B cell (primary cell): ENCODE measurements around the gene MAF. TPM values are rescaled to one million over a fixed set of nuclear protein-coding genes. Genes with fewer than 3 reads are reported as not detected.

ENCODE experiments used
- ATAC-seq: fragments of 200-7000 bp; cut with Tn5 transposase; one replicate; pipeline ENCODE4 v1.10.0; 2021; ENCODE audit warnings: low read depth, mild to moderate bottlenecking, moderate number of reproducible peaks, moderate library complexity
- CTCF ChIA-PET: fragments of 350-600 bp; sonication (Branson Sonifier 250); formaldehyde crosslinking; loops from one replicate; lab custom pipeline; 2021; ENCODE audit warnings: antibody characterized with exemption, inconsistent platforms; lab: Charles Lee
- POLR2A ChIA-PET: fragments of 350-600 bp; sonication (Branson Sonifier 250); formaldehyde crosslinking; loops from one replicate; lab custom pipeline; 2021; ENCODE audit warnings: antibody characterized with exemption; lab: Charles Lee
- DNase-seq: peaks from one replicate; pipeline ENCODE4 v3.0.0; 2013
- H2AFZ ChIP-seq: 2 replicates; pipeline ENCODE4 v1.6.1; 2012; ENCODE audit warnings: mild to moderate bottlenecking, low read depth, low read length; ENCODE audit not compliant: insufficient read depth, poor library complexity, severe bottlenecking
- H3K27ac ChIP-seq, 2 donors: 1 replicate in 1 of 2; 2 replicates in 1 of 2; pipeline ENCODE4 v1.5.1; 2012 to 2013; ENCODE audit warnings: low read length in 2 of 2, mild to moderate bottlenecking in 2 of 2, moderate library complexity in 1 of 2
- H3K27me3 ChIP-seq, 4 experiments: fragments of 200-600 bp in 1 of 4; sonication (generic) in 1 of 4; replicated peaks in 1 of 4; 1 replicate in 2 of 4; 2 replicates in 2 of 4; pipeline versions ENCODE4 v1.6.1 to v1.7.0; 2013 to 2016; ENCODE audit warnings: low read length in 3 of 4, mild to moderate bottlenecking in 2 of 4, mixed read lengths in 1 of 4, moderate library complexity in 1 of 4; ENCODE audit not compliant: insufficient read depth in 4 of 4, control insufficient read depth in 3 of 4; ENCODE audit errors: control extremely low read depth in 1 of 4
- H3K36me3 ChIP-seq, 2 experiments: replicated peaks in 1 of 2; 1 replicate in 1 of 2; 2 replicates in 1 of 2; pipeline versions ENCODE4 v1.6.1 to v1.7.1; 2013; ENCODE audit warnings: low read length in 1 of 2; ENCODE audit not compliant: insufficient read depth in 2 of 2, control insufficient read depth in 1 of 2; ENCODE audit errors: control extremely low read depth in 1 of 2, extremely low read depth in 1 of 2
- H3K4me1 ChIP-seq, 2 donors: fragments of 200-600 bp in 1 of 2; sonication (generic) in 1 of 2; 1 replicate in 1 of 2; 2 replicates in 1 of 2; pipeline versions ENCODE4 v1.5.1 to v1.6.1; 2013 to 2017; ENCODE audit warnings: low read length in 2 of 2; ENCODE audit not compliant: control insufficient read depth in 2 of 2, insufficient read depth in 2 of 2
- H3K4me2 ChIP-seq: replicated peaks from 2 replicates; pipeline ENCODE3; 2012; ENCODE audit warnings: mild to moderate bottlenecking, low read depth, low read length; ENCODE audit not compliant: poor library complexity, severe bottlenecking
- H3K4me3 ChIP-seq, 5 experiments: fragments of 200-600 bp in 1 of 5; sonication (generic) in 1 of 5; 1 replicate in 3 of 5; 2 replicates in 2 of 5; pipeline versions ENCODE4 v1.5.1 to v1.7.0; 2011 to 2016; ENCODE audit warnings: low read length in 4 of 5, mild to moderate bottlenecking in 4 of 5, low read depth in 2 of 5, control low read depth in 1 of 5, moderate library complexity in 1 of 5; ENCODE audit not compliant: insufficient read depth in 1 of 5; ENCODE audit errors: control extremely low read depth in 1 of 5, extremely low read depth in 1 of 5
- H3K79me2 ChIP-seq: fragments of 200-600 bp; sonication (generic); one replicate; pipeline ENCODE4 v1.6.0; 2016; ENCODE audit warnings: low read length; ENCODE audit not compliant: control insufficient read depth, insufficient read depth
- H3K9ac ChIP-seq: fragments of 200-600 bp; sonication (generic); 2 replicates; pipeline ENCODE4 v1.6.1; 2017; ENCODE audit warnings: mild to moderate bottlenecking, low read length, moderate library complexity
- H3K9me3 ChIP-seq, 3 donors: one replicate each; pipeline versions ENCODE4 v1.6.1 to v1.7.1; 2013; ENCODE audit warnings: low read length in 2 of 3; ENCODE audit not compliant: control insufficient read depth in 2 of 3, insufficient read depth in 1 of 3; ENCODE audit errors: control extremely low read depth in 1 of 3
- H4K20me1 ChIP-seq: 2 replicates; pipeline ENCODE4 v1.6.0; 2012; ENCODE audit warnings: mild to moderate bottlenecking, low read length; ENCODE audit not compliant: insufficient read depth, control insufficient read depth, poor library complexity, severe bottlenecking
- H3K27ac Mint-ChIP-seq: one replicate; pipeline ENCODE4 v1.8.0; 2021; ENCODE audit warnings: mixed read lengths
- H3K27me3 Mint-ChIP-seq: one replicate; pipeline ENCODE4 v1.8.0; 2021; ENCODE audit warnings: mixed read lengths
- H3K4me1 Mint-ChIP-seq: one replicate; pipeline ENCODE4 v1.8.0; 2021; ENCODE audit warnings: mixed read lengths
- H3K4me3 Mint-ChIP-seq: one replicate; pipeline ENCODE4 v1.8.0; 2021; ENCODE audit warnings: mixed read lengths
- H3K9me3 Mint-ChIP-seq: one replicate; pipeline ENCODE4 v1.8.0; 2022; ENCODE audit warnings: mixed read lengths; ENCODE audit not compliant: insufficient read depth
- EZH2 ChIP-seq: IDR thresholded peaks from 2 replicates; pipeline ENCODE4 v1.6.1; 2012; ENCODE audit warnings: borderline replicate concordance, low read depth, mild to moderate bottlenecking, moderate library complexity, low read length; ENCODE audit not compliant: insufficient read depth, poor library complexity, severe bottlenecking
- WGBS: methylation state at CpG from one replicate; pipeline ENCODE4 v1.1.5; 2013; ENCODE audit warnings: missing lambda C conversion rate; ENCODE audit not compliant: insufficient coverage; 5-methylcytosine and 5-hydroxymethylcytosine counted together
- intact Hi-C: fragments of 100-400 bp; cut with micrococcal nuclease; formaldehyde crosslinking; loops from one replicate; pipeline ENCODE4 v1.10.0; 2022
- polyA plus RNA-seq: library from polyadenylated mRNA; depleted of rRNA; stranded (reverse); fragments of >200 nt; gene quantifications from 2 replicates; pipeline ENCODE4 v1.2.3, GENCODE V29; 2012
- total RNA-seq, 2 donors: library from RNA; stranded (reverse); fragments of 120-200 nt in 1 of 2; gene quantifications; 1 replicate in 1 of 2; 2 replicates in 1 of 2; pipeline versions ENCODE4 v1.2.3 to v1.2.4, GENCODE V29; 2013 to 2022
- TF ChIP-seq, protein P1 (sequence below): fragments of 200-600 bp; IDR thresholded peaks from one replicate; pipeline ENCODE4 v1.8.0; 2022; ENCODE audit warnings: antibody characterized with exemption, mild to moderate bottlenecking

MAF gene
- total and polyA plus RNA-seq, 2 donors (not counting 1 experiment from before 2014, with no cell fraction given): 0.30 to 0.49 TPM

DNA sequence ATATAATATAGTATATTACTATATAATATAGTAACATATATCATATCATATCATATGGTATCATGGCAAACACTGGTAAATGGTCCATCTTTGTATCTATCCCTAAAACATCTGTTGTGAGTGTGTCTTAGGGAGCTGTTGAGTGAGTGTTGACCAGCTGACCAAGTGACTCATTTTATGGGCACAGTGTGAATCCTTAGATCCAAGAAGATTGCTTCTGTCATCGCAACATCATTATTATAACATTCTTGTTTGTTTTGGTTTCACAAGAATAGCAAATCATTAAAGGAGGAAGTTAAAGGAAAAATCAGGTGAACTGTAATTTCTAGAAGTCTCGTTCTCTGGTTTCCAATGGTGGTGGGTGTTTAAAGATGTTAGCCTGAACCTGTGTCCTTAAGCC is 11.7 kb upstream of the MAF start:
- POLR2A ChIA-PET: no interaction called here
- Histone ChIP-seq H3K27ac (no peak overlapping the region), H3K9me3 (no peaks in the 10 kb centered on the region), H3K4me1 (no peaks in the 10 kb centered on the region), H2AFZ (no peak overlapping the region), H4K20me1 (no peaks in the 10 kb centered on the region), H3K4me2 (no peak overlapping the region), H3K9ac (no peak overlapping the region), H3K79me2 (no peaks in the 10 kb centered on the region), H3K27me3 (peaks cover 0 to 25% (median 19%) of the 10 kb centered on the region in 4 experiments), H3K4me3 (no peak overlapping the region), H3K36me3 (no peaks in the 10 kb centered on the region)
- no peak for DNase-seq
- CTCF ChIA-PET: interaction anchor here (2.0 kb wide), 1 partner anchor 10 kb away, joined by 8 read pairs; no protein-coding TSS in a partner anchor
- Mint-ChIP-seq H3K9me3 (no peaks in the 10 kb centered on the region), H3K4me3 (no peak overlapping the region), H3K27me3 (peaks cover 42% of the 10 kb centered on the region), H3K4me1 (no peaks in the 10 kb centered on the region), H3K27ac (no peak overlapping the region)
- no CpG with 5 or more reads among the region's 2 CpGs for WGBS
- no peak for ATAC-seq
- no peak for TF ChIP-seq EZH2
- TF ChIP-seq, protein P1, sequence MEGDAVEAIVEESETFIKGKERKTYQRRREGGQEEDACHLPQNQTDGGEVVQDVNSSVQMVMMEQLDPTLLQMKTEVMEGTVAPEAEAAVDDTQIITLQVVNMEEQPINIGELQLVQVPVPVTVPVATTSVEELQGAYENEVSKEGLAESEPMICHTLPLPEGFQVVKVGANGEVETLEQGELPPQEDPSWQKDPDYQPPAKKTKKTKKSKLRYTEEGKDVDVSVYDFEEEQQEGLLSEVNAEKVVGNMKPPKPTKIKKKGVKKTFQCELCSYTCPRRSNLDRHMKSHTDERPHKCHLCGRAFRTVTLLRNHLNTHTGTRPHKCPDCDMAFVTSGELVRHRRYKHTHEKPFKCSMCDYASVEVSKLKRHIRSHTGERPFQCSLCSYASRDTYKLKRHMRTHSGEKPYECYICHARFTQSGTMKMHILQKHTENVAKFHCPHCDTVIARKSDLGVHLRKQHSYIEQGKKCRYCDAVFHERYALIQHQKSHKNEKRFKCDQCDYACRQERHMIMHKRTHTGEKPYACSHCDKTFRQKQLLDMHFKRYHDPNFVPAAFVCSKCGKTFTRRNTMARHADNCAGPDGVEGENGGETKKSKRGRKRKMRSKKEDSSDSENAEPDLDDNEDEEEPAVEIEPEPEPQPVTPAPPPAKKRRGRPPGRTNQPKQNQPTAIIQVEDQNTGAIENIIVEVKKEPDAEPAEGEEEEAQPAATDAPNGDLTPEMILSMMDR: no peak
- intact Hi-C loops: no loop called here

DNA sequence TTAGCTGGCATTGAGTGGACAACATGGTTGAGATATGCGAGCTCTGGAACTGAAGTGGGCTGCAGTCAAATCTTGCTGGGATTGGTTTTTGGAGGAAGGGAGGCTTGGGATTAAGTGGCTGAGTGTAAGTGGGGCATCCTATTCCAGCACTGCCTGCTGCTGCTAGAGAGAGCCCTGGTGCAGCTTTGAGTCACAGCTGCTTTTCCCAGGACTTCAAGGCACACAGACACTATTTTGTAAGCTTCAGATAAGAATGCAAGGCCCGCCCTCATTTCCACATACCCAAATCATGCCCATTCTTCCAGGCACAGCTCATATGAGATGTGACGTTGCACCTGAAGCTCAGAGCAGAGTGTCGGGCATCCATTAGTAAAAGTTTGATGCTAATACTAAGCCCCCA is 10.2 kb upstream of the MAF start:
- TF ChIP-seq, protein P1: no peak
- no peak for TF ChIP-seq EZH2
- Histone ChIP-seq H3K4me1 (peaks cover 6% of the 10 kb centered on the region in 2 donors), H3K4me2 (no peak overlapping the region), H3K79me2 (no peaks in the 10 kb centered on the region), H4K20me1 (no peaks in the 10 kb centered on the region), H3K9me3 (no peaks in the 10 kb centered on the region), H3K27ac (no peak overlapping the region), H2AFZ (no peak overlapping the region), H3K9ac (no peak overlapping the region), H3K4me3 (no peak overlapping the region), H3K27me3 (peaks cover 0 to 38% (median 25%) of the 10 kb centered on the region in 4 experiments), H3K36me3 (no peaks in the 10 kb centered on the region)
- H3K9me3 Mint-ChIP-seq: no peaks in the 10 kb centered on the region
- POLR2A ChIA-PET: no interaction called here
- peaks cover 50% of the 10 kb centered on the region for H3K27me3 Mint-ChIP-seq
- intact Hi-C loops: no loop called here
- CTCF ChIA-PET: interaction anchor here (1.0 to 1.6 kb wide), 2 partner anchors 9 to 10 kb away, joined by 4 to 7 read pairs; partner anchors contain the start of gene MAF
- ATAC-seq (no peak), DNase-seq (no peak)
- no peak overlapping the region for H3K4me3 Mint-ChIP-seq
- no peak overlapping the region for H3K27ac Mint-ChIP-seq
- WGBS: 81% methylated on average over 4 of the region's 4 CpGs
- peaks cover 5% of the 10 kb centered on the region for H3K4me1 Mint-ChIP-seq
